ENCODE data around the gene POLR3A. TPM values are rescaled to one million over a fixed set of nuclear protein-coding genes. Genes with fewer than 3 reads are reported as not detected.
A peak's percentile ranks its signal among the peaks of the same experiment; 100 is the strongest.

Gene POLR3A
- total RNA-seq, 1 donor from 2014 or later, result 31.4 TPM

- no peak for DNase-seq (ENCODE audit: low read depth)
- FAIRE-seq, result no peak
- H3K27ac Mint-ChIP-seq (ENCODE audit: unreplicated experiment), result no peak overlapping the region
- peaks cover 16% of the 10 kb centered on the region for H3K36me3 Mint-ChIP-seq (ENCODE audit: low read depth, unreplicated experiment)
- no peaks in the 10 kb centered on the region for H3K9me3 ChIP-seq (ENCODE audit: insufficient read depth, low read depth, low read length)
- H3K27ac ChIP-seq (ENCODE audit: low read depth, low read length), result no peak overlapping the region
- no peaks in the 10 kb centered on the region for H3K27me3 ChIP-seq (ENCODE audit: insufficient read depth, low read length)
- H3K9ac ChIP-seq (ENCODE audit: low read length), result no peak overlapping the region
- no peak overlapping the region for H2AFZ ChIP-seq (ENCODE audit: low read depth, low read length)
- H3K4me3 Mint-ChIP-seq (ENCODE audit: unreplicated experiment), result no peak overlapping the region
- peaks cover 10% of the 10 kb centered on the region for H3K4me1 Mint-ChIP-seq (ENCODE audit: low read depth, unreplicated experiment)
- H3K9me3 Mint-ChIP-seq (ENCODE audit: unreplicated experiment), result no peaks in the 10 kb centered on the region
- no peak overlapping the region for H3K4me2 ChIP-seq (ENCODE audit: low read length)
- peaks cover 25% of the 10 kb centered on the region for H3K36me3 ChIP-seq (ENCODE audit: insufficient read depth, low read length)
- H4K20me1 ChIP-seq (ENCODE audit: insufficient read depth, low read length), result peaks cover 8% of the 10 kb centered on the region
- H3K79me2 ChIP-seq (ENCODE audit: insufficient read depth, low read length), result no peaks in the 10 kb centered on the region
- TF ChIP-seq CTCF (IDR thresholded peaks at IDR 0.05; ENCODE audit: insufficient read depth, low read depth, low read length) (no peak), EZH2 (IDR thresholded peaks at IDR 0.05; ENCODE audit: insufficient read depth, low read length) (no peak)
- no peak overlapping the region for H3K4me3 ChIP-seq (ENCODE audit: insufficient read depth, low read depth, low read length)
- peaks cover 12% of the 10 kb centered on the region for H3K4me1 ChIP-seq (ENCODE audit: insufficient read depth, low read length)
- no peaks in the 10 kb centered on the region for H3K27me3 Mint-ChIP-seq (ENCODE audit: low read depth, unreplicated experiment)
These were observed 56.0 kb downstream of the POLR3A start for GRCh38 chr10:77973276-77973675.

- FAIRE-seq, result no peak
- no peak overlapping the region for H3K4me3 Mint-ChIP-seq (ENCODE audit: unreplicated experiment)
- Histone ChIP-seq H4K20me1 (ENCODE audit: insufficient read depth, low read length) (peaks cover 8% of the 10 kb centered on the region), H3K36me3 (ENCODE audit: insufficient read depth, low read length) (peaks cover 16% of the 10 kb centered on the region), H3K4me2 (ENCODE audit: low read length) (no peak overlapping the region), H3K4me1 (ENCODE audit: insufficient read depth, low read length) (peaks cover 12% of the 10 kb centered on the region), H3K9me3 (ENCODE audit: insufficient read depth, low read depth, low read length) (no peaks in the 10 kb centered on the region), H3K27ac (ENCODE audit: low read depth, low read length) (no peak overlapping the region), H3K4me3 (ENCODE audit: insufficient read depth, low read depth, low read length) (no peak overlapping the region), H3K27me3 (ENCODE audit: insufficient read depth, low read length) (no peaks in the 10 kb centered on the region), H3K79me2 (ENCODE audit: insufficient read depth, low read length) (no peaks in the 10 kb centered on the region), H3K9ac (ENCODE audit: low read length) (no peak overlapping the region), H2AFZ (ENCODE audit: low read depth, low read length) (no peak overlapping the region)
- H3K36me3 Mint-ChIP-seq (ENCODE audit: low read depth, unreplicated experiment), result peaks cover 11% of the 10 kb centered on the region
- no peak for DNase-seq (ENCODE audit: low read depth)
- H3K27me3 Mint-ChIP-seq (ENCODE audit: low read depth, unreplicated experiment), result no peaks in the 10 kb centered on the region
- H3K27ac Mint-ChIP-seq (ENCODE audit: unreplicated experiment), result no peak overlapping the region
- peaks cover 10% of the 10 kb centered on the region for H3K4me1 Mint-ChIP-seq (ENCODE audit: low read depth, unreplicated experiment)
- H3K9me3 Mint-ChIP-seq (ENCODE audit: unreplicated experiment), result no peaks in the 10 kb centered on the region
- no peak for TF ChIP-seq CTCF (IDR thresholded peaks at IDR 0.05; ENCODE audit: insufficient read depth, low read depth, low read length)
- no peak for TF ChIP-seq EZH2 (IDR thresholded peaks at IDR 0.05; ENCODE audit: insufficient read depth, low read length)
These were observed 57.2 kb downstream of the POLR3A start for GRCh38 chr10:77972148-77972547.

GRCh38 chr10:77971804-77972144, 57.5 kb downstream of the POLR3A start:
- Histone ChIP-seq H3K9me3 (ENCODE audit: insufficient read depth, low read depth, low read length) (no peaks in the 10 kb centered on the region), H3K79me2 (ENCODE audit: insufficient read depth, low read length) (no peaks in the 10 kb centered on the region), H3K4me1 (ENCODE audit: insufficient read depth, low read length) (peaks cover 12% of the 10 kb centered on the region), H3K4me2 (ENCODE audit: low read length) (peak overlapping the region; percentile 72), H4K20me1 (ENCODE audit: insufficient read depth, low read length) (peaks cover 8% of the 10 kb centered on the region), H2AFZ (ENCODE audit: low read depth, low read length) (no peak overlapping the region), H3K27ac (ENCODE audit: low read depth, low read length) (peak overlapping the region; percentile 56), H3K4me3 (ENCODE audit: insufficient read depth, low read depth, low read length) (no peak overlapping the region), H3K36me3 (ENCODE audit: insufficient read depth, low read length) (peaks cover 13% of the 10 kb centered on the region), H3K27me3 (ENCODE audit: insufficient read depth, low read length) (no peaks in the 10 kb centered on the region), H3K9ac (ENCODE audit: low read length) (peak overlapping the region; percentile 35)
- DNase-seq (ENCODE audit: low read depth), result no peak
- TF ChIP-seq EZH2 (IDR thresholded peaks at IDR 0.05; ENCODE audit: insufficient read depth, low read length) (no peak), CTCF (IDR thresholded peaks at IDR 0.05; ENCODE audit: insufficient read depth, low read depth, low read length) (no peak)
- Mint-ChIP-seq H3K27ac (ENCODE audit: unreplicated experiment) (peak overlapping the region; percentile 92), H3K4me1 (ENCODE audit: low read depth, unreplicated experiment) (peaks cover 10% of the 10 kb centered on the region), H3K27me3 (ENCODE audit: low read depth, unreplicated experiment) (no peaks in the 10 kb centered on the region), H3K4me3 (ENCODE audit: unreplicated experiment) (no peak overlapping the region), H3K9me3 (ENCODE audit: unreplicated experiment) (no peaks in the 10 kb centered on the region), H3K36me3 (ENCODE audit: low read depth, unreplicated experiment) (peaks cover 8% of the 10 kb centered on the region)
- no peak for FAIRE-seq
